Adrenal gland (tissue), 12 donors: ENCODE results near the gene MLN. TPM values are rescaled to one million over a fixed set of nuclear protein-coding genes. Genes with fewer than 3 reads are reported as not detected.
"Not testable (repeated sequence)": the region's sequence is repeated elsewhere in the genome, so short reads cannot be mapped to it uniquely, and the experiment has no call there.

ENCODE experiments used
- DNase-seq, 7 donors: peaks; one replicate each; pipeline ENCODE4 v3.0.0-alpha.2; 2019 to 2020
- H3K27ac ChIP-seq, 5 donors: fragments of 200-600 bp; sonication (generic) in 4 of 5; 1 replicate in 3 of 5; 2 replicates in 2 of 5; pipeline versions ENCODE4 v1.5.1 to v1.8.0; 2016 to 2020; ENCODE audit warnings: mild to moderate bottlenecking in 1 of 5
- H3K27me3 ChIP-seq: fragments of 200-600 bp; 2 replicates; pipeline ENCODE4 v1.8.0; 2021
- H3K36me3 ChIP-seq, 2 donors: fragments of 200-600 bp; replicated peaks in 1 of 2; 1 replicate in 1 of 2; 2 replicates in 1 of 2; pipeline versions ENCODE4 v1.5.1 to v1.8.0; 2018 to 2022
- H3K4me1 ChIP-seq, 2 donors: fragments of 200-600 bp; replicated peaks in 1 of 2; 1 replicate in 1 of 2; 2 replicates in 1 of 2; pipeline versions ENCODE4 v1.5.1 to v1.8.0; 2018 to 2021
- H3K4me3 ChIP-seq, 4 donors: fragments of 200-600 bp; sonication (generic) in 3 of 4; one replicate each; pipeline ENCODE4 v1.5.1; 2016 to 2018
- H3K9me3 ChIP-seq, 3 donors: fragments of 200-600 bp; sonication (generic) in 1 of 3; replicated peaks in 1 of 3; 1 replicate in 2 of 3; 2 replicates in 1 of 3; pipeline versions ENCODE4 v1.5.1 to v1.8.0; 2016 to 2021
- POLR2A ChIP-seq, 2 donors: fragments of 450-650 bp; IDR thresholded peaks; one replicate each; pipeline ENCODE4 v1.6.1; 2017; ENCODE audit warnings: antibody characterized with exemption in 2 of 2, mild to moderate bottlenecking in 2 of 2, moderate library complexity in 1 of 2
- WGBS, 4 donors: extraction: QIAGEN DNeasy Blood & Tissue Kit in 2 of 4; methylation state at CpG; one replicate each; pipeline versions ENCODE4 v1.1.5 to v1.1.7; 2013 to 2017; 5-methylcytosine and 5-hydroxymethylcytosine counted together
- intact Hi-C, 2 donors: fragments of 100-400 bp; cut with DNase I; formaldehyde crosslinking; loops; one replicate each; pipeline versions ENCODE4 v1.14.1 to v1.15.0; 2022 to 2023
- polyA plus RNA-seq, 3 donors: library from polyadenylated mRNA; stranded (reverse); fragments of 200-250 nt in 2 of 3; fragments of 350-450 nt in 1 of 3; fragmentation: Illumina TruSeq in 1 of 3; extraction: RNeasy Lipid Tissue Mini Kit (QIAGEN cat#74804) in 1 of 3; gene quantifications; one replicate each; pipeline ENCODE4 v1.2.3, GENCODE V29; 2013 to 2014
- total RNA-seq, 9 donors: library from RNA; depleted of rRNA in 4 of 9; stranded (reverse); fragments of >200 nt in 4 of 9; fragments of 120-200 nt in 1 of 9; fragmentation: NEBNext Ultra II Directional in 1 of 9; extraction: Animal tissue kit (Norgen Biotek cat#: 25700) in 1 of 9; gene quantifications; one replicate each; pipeline versions ENCODE4 v1.1.0 to v1.2.4, GENCODE V29; 2013 to 2023
- TF ChIP-seq, protein P1 (sequence below), 6 experiments: fragments of 450-650 bp in 4 of 6; fragments of 200-600 bp in 2 of 6; sonication (generic) in 1 of 6; IDR thresholded peaks; 1 replicate in 5 of 6; 2 replicates in 1 of 6; pipeline versions ENCODE4 v1.5.1 to v1.8.0; 2016 to 2021; ENCODE audit warnings: antibody characterized with exemption in 6 of 6, mild to moderate bottlenecking in 2 of 6, moderate library complexity in 1 of 6
- donor health status: healthy with polysubstance abuse.
- donor health status: Bipolar disorder and iron deficiency.
- donor health status: DM: yes; HTN: yes; CAD: no.
- donor health status: DM: no; HTN: no; CAD: no.
- donor health status: DM: no; HTN: no; CAD: no.
- donor health status: DM: yes; HTN: yes; CAD: no.

Gene MLN
- total and polyA plus RNA-seq, 12 donors = not detected

DNA sequence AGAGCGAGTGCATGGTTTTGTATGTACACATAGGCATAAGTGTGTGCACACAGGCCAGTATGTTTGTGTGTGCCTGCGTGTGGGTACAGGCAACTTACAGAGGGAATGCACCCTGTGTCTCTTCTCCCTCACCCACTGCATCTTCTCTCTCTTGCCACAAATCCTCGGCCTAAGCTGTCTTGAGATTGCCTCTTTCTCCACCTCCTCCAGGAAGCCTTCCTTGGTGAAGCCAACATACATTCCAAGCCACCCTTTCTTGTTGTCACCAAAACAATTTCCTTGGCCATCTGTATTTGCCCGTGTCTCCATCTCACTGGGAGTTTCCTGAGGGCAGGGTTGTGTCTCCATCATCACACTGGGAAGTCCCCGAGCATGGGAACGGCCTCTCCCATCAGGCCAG lies 29.8 kb upstream of the MLN start:
- TF ChIP-seq, protein P1, sequence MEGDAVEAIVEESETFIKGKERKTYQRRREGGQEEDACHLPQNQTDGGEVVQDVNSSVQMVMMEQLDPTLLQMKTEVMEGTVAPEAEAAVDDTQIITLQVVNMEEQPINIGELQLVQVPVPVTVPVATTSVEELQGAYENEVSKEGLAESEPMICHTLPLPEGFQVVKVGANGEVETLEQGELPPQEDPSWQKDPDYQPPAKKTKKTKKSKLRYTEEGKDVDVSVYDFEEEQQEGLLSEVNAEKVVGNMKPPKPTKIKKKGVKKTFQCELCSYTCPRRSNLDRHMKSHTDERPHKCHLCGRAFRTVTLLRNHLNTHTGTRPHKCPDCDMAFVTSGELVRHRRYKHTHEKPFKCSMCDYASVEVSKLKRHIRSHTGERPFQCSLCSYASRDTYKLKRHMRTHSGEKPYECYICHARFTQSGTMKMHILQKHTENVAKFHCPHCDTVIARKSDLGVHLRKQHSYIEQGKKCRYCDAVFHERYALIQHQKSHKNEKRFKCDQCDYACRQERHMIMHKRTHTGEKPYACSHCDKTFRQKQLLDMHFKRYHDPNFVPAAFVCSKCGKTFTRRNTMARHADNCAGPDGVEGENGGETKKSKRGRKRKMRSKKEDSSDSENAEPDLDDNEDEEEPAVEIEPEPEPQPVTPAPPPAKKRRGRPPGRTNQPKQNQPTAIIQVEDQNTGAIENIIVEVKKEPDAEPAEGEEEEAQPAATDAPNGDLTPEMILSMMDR (IDR thresholded peaks at IDR 0.05) = no peak
- no peak for TF ChIP-seq POLR2A (IDR thresholded peaks at IDR 0.05)

DNA sequence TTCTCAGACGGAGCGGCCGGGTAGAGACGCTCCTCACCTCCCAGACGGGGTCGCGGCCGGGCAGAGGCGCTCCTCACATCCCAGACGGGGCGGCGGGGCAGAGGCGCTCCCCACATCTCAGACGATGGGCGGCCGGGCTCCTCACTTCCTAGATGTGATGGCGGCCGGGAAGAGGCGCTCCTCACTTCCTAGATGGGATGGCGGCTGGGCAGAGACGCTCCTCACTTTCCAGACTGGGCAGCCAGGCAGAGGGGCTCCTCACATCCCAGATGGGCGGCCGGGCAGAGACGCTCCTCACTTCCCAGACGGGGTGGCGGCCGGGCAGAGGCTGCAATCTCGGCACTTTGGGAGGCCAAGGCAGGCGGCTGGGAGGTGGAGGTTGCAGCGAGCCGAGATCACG lies 29.0 kb upstream of the MLN start:
- not testable (repeated sequence) for H3K27me3 ChIP-seq

More for the DNA sequence above, 29.8 kb upstream of the MLN start:
- 85 to 92% (median 87%) methylated on average over 6 of the region's 6 CpGs for WGBS, 4 donors
- DNase-seq = no peak
- H3K27ac ChIP-seq = no peak overlapping the region
- H3K4me3 ChIP-seq = no peak overlapping the region
- H3K36me3 ChIP-seq = no peaks in the 10 kb centered on the region
- no peaks in the 10 kb centered on the region for H3K27me3 ChIP-seq
- no peaks in the 10 kb centered on the region for H3K9me3 ChIP-seq
- intact Hi-C loops = no loop called here
- no peaks in the 10 kb centered on the region for H3K4me1 ChIP-seq

DNA sequence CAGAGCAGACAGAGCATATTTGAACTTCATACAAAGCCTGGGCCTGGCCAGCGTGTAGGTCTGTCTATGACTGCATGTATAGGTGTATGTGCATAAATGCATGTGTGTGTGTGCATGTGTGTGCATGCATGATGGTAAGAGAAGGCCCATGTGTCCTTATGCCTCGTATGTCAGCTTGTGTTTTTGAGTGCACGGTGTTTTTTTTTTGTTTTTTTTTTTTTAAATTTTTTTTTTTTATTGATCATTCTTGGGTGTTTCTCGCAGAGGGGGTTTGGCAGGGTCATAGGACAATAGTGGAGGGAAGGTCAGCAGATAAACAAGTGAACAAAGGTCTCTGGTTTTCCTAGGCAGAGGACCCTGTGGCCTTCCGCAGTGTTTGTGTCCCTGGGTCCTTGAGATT lies 27.9 kb upstream of the MLN start:
- intact Hi-C loops, H3K27me3 ChIP-seq, DNase-seq, H3K9me3 ChIP-seq, H3K4me3 ChIP-seq, H3K4me1 ChIP-seq, H3K27ac ChIP-seq, H3K36me3 ChIP-seq: not testable (repeated sequence)
- WGBS, 4 donors = 80 to 86% (median 84%) methylated on average over 3 to 5 of the region's 5 CpGs

More for the DNA sequence above, 29.0 kb upstream of the MLN start:
- H3K27ac ChIP-seq, intact Hi-C loops, DNase-seq, H3K4me1 ChIP-seq, H3K9me3 ChIP-seq, H3K36me3 ChIP-seq, H3K4me3 ChIP-seq: not testable (repeated sequence)
- 90 to 98% (median 96%) methylated on average over 8 to 28 of the region's 32 CpGs; no CpG with 5 or more reads in 1 of the 4 donors for WGBS, 4 donors

DNA sequence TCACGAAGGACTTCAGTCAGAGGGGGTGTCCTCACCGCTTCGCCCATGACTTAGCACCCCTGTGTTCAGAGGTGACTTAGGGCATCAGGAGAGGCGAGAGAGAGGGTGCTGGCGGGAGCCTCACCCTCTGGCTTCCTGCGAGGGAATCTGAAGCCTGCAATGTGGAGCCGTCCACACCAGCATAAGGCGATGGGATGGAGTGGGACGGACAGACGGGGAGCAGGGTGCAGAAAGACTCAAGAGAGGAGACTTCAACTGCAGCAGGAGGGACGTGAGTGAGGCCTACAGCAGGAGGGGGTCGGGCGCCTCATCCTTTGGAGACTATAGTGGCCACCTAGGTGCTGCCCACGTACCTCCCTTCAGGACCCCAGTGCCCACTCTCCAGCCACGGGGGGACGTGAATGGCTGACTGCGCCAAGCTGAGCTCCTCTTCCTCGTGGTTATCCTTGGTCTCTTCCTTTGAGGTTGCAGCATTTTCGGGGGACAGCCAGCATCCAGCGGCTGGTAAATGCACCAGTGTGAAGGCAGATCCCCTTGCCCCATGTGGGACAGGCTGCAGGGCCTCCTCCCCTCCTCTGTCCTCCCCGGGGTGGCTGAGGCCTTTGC lies 26.9 kb upstream of the MLN start:
- TF ChIP-seq POLR2A (IDR thresholded peaks at IDR 0.05) = no peak
- TF ChIP-seq, protein P1 (IDR thresholded peaks at IDR 0.05) = no peak
- no peaks in the 10 kb centered on the region for H3K9me3 ChIP-seq
- H3K4me1 ChIP-seq = no peaks in the 10 kb centered on the region
- DNase-seq = no peak
- no peak overlapping the region for H3K27ac ChIP-seq
- no peaks in the 10 kb centered on the region for H3K36me3 ChIP-seq
- WGBS, 4 donors = 68 to 81% (median 77%) methylated on average over 17 to 21 of the region's 21 CpGs
- intact Hi-C loops = no loop called here
- H3K27me3 ChIP-seq = no peaks in the 10 kb centered on the region
- no peak overlapping the region for H3K4me3 ChIP-seq

DNA sequence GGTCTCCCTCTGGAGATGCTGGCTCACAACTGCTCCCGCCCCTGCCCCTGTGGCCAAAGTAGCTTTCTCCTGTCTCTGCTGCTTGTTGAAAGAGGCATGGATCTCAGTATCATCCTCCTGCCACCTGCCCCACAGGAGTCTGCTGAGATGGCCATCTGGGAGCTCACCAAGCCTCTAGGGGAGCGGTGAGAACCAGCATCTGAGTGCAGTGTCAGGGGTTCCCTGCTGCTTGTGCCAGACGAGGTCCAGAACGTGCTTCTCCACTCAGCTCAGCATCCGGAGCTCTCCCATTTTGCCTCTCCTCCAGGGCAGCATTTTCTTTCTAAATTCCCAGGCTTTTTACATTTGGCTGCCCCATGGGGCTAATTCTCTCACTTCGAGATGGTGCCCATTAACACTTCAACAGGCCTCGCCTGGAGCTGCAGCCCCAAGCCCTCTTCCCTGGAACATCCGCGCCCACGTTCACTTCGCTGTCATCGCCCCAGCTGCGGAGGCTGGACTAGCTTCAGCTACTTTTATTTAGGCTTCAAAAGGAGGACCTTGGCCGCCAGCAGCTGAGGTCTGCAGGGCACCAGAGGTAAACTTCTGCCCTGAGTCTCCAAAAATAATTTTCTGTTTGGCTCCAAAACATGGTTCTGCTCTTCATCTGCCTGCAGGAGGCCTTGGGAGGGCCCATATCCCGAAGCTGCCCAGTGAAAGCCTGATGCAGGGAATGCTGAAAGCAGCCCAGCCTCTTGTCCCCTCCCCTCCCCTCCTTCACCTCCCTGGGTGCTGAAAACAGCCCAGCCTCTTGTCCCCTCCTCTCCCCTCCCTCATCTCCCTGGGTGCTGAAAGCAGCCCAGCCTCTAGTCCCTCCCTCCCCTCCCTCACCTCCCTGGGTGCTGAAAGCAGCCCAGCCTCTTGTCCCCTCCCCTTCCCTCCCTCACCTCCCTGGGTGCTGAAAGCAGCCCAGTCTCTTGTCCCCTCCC lies 25.2 kb upstream of the MLN start:
- Histone ChIP-seq H3K36me3 (no peaks in the 10 kb centered on the region), H3K4me1 (no peaks in the 10 kb centered on the region), H3K27me3 (no peaks in the 10 kb centered on the region), H3K4me3 (no peak overlapping the region), H3K27ac (no peak overlapping the region), H3K9me3 (no peaks in the 10 kb centered on the region)
- intact Hi-C loops = no loop called here
- WGBS, 4 donors = 44 to 57% (median 53%) methylated on average over 13 to 15 of the region's 15 CpGs
- TF ChIP-seq, protein P1 (IDR thresholded peaks at IDR 0.05) = no peak
- TF ChIP-seq POLR2A (IDR thresholded peaks at IDR 0.05) = no peak
- DNase-seq = peak in 1 of 7 donors; percentile 18
